GM10266 (cell line): ENCODE data around the gene ZXDC.

Experiments
- DNase-seq: peaks from one replicate; pipeline ENCODE4 v3.0.0; 2012; ENCODE audit errors: extremely low spot score
- CTCF ChIP-seq: IDR thresholded peaks from 2 replicates; pipeline ENCODE4 v1.5.1; 2012; ENCODE audit warnings: mild to moderate bottlenecking, low read depth; ENCODE audit not compliant: control insufficient read depth, insufficient read depth; ENCODE audit errors: missing control alignments

Gene ZXDC

DNA sequence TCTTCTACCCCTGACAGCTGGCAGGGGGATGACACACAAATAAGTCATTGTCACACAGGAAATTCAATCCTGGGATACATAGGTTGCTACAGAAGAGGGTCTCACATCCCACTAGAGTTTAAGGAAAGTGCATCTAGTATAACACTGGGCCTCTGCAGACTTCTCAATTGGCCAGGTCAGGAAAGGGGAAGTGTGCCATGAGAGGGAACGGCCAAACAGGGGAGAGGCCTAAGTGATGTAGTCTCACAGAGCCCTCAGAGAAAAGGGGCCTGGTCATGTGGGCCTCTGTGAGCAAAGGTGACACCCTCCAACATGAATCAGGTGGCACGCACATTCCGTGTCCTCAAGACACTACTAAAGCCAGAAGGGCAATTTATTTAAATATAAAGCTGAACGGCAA is 11.2 kb downstream of the ZXDC start:
- no peak for TF ChIP-seq CTCF
- DNase-seq: no peak

DNA sequence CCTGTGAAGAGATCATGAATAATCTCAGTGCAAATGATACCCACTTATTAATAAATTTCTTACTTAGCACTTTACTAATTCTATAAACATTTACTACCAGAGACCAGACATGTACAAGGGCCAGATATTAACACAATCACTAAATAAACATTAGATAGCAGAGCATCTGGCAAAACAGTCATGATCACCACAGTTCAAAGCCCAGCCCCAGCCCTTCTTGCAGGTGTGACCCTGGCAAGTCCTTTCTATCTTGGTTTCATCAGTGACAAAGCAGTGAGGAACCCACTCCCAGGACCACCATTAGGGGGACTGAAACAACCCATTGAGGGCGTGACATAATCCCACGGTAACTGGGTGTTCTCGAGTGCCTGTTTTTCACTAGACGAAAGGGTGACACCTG is 11.6 kb downstream of the ZXDC start:
- DNase-seq: no peak
- TF ChIP-seq CTCF: no peak

GRCh38 chr3:126463521-126463920 is 12.2 kb downstream of the ZXDC start:
- no peak for TF ChIP-seq CTCF
- no peak for DNase-seq

- DNase-seq: no peak
- no peak for TF ChIP-seq CTCF
Measured at GRCh38 chr3:126461450-126462070, 14.1 kb downstream of the ZXDC start.

DNA sequence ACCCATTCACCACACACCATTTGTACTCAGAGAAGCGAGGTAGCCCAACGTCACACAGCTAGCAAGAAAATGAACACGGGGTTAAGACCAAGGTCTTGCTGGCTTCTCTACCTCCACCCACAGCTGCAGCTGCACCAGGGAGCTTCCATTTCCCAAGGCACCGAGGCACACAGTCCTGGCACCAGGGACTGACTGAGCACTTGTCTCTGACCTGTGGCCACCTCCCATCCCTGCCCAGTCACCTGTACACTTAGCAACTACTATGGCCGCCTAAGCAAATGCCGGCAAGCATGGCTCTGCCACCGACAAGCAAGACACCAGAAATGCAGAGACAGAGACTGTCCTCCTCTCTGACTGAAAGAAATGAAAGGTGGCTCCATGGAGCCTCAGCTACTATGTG is 15.3 kb downstream of the ZXDC start:
- DNase-seq: no peak
- no peak for TF ChIP-seq CTCF

GRCh38 chr3:126459763-126460127 is 15.9 kb downstream of the ZXDC start:
- DNase-seq: no peak

More at GRCh38 chr3:126459763-126460127, 15.9 kb downstream of the ZXDC start:
- TF ChIP-seq CTCF: no peak
